Body of pancreas (tissue), 4 donors: ENCODE data around the gene NBAS. TPM values are rescaled to one million over a fixed set of nuclear protein-coding genes. Genes with fewer than 3 reads are reported as not detected.
A peak's percentile ranks its signal among the peaks of the same experiment; 100 is the strongest.

Experiments
- ATAC-seq: fragments of 150-250 bp; one replicate; pipeline ENCODE4 v1.9.1; 2016
- DNase-seq, 4 donors: peaks; one replicate each; pipeline ENCODE4 v3.0.0-alpha.2; 2019
- H3K27ac ChIP-seq, 4 donors: fragments of 200-600 bp; sonication (generic); 1 replicate in 3 of 4; 2 replicates in 1 of 4; pipeline versions ENCODE4 v1.5.1 to v1.6.1; 2016 to 2019; ENCODE audit warnings: mild to moderate bottlenecking in 1 of 4, mixed read lengths in 1 of 4, moderate library complexity in 1 of 4
- H3K27me3 ChIP-seq, 2 donors: fragments of 200-600 bp; sonication (generic); one replicate each; pipeline ENCODE4 v1.6.0; 2016; ENCODE audit warnings: mild to moderate bottlenecking in 1 of 2
- H3K36me3 ChIP-seq, 2 donors: fragments of 200-600 bp; sonication (generic); replicated peaks in 1 of 2; 2 replicates each; pipeline ENCODE4 v1.5.1; 2016; ENCODE audit warnings: low read depth in 2 of 2; ENCODE audit not compliant: insufficient read depth in 1 of 2
- H3K4me1 ChIP-seq: fragments of 200-600 bp; sonication (generic); one replicate; pipeline ENCODE4 v1.6.0; 2016
- H3K4me3 ChIP-seq, 2 donors: fragments of 200-600 bp; sonication (generic); 1 replicate in 1 of 2; 2 replicates in 1 of 2; pipeline ENCODE4 v1.5.1; 2016 to 2019
- H3K9me3 ChIP-seq, 3 donors: fragments of 200-600 bp; sonication (generic); 1 replicate in 2 of 3; 2 replicates in 1 of 3; pipeline ENCODE4 v1.5.1; 2016
- CTCF ChIP-seq, 7 experiments: fragments of 450-650 bp in 4 of 7; fragments of 200-600 bp in 3 of 7; sonication (generic) in 3 of 7; IDR thresholded peaks; one replicate each; pipeline ENCODE4 v1.5.1; 2016 to 2019; ENCODE audit warnings: antibody characterized with exemption in 7 of 7
- POLR2A ChIP-seq, 3 donors: fragments of 450-650 bp; IDR thresholded peaks; one replicate each; pipeline ENCODE4 v1.6.1; 2016; ENCODE audit warnings: antibody characterized with exemption in 3 of 3, mild to moderate bottlenecking in 2 of 3
- WGBS, 2 donors: methylation state at CpG; one replicate each; pipeline ENCODE4 v1.1.5; 2017; 5-methylcytosine and 5-hydroxymethylcytosine counted together
- intact Hi-C: fragments of 100-400 bp; cut with DNase I; formaldehyde crosslinking; loops from one replicate; pipeline ENCODE4 v1.15.1; 2023
- total RNA-seq, 2 donors: library from RNA; depleted of rRNA; stranded (reverse); fragments of >200 nt; gene quantifications; one replicate each; pipeline ENCODE4 v1.1.0, GENCODE V29; 2016

Gene NBAS
- total RNA-seq, 2 donors from 2014 or later: 34.0 to 35.9 TPM

- WGBS, 2 donors: 1 to 3% methylated on average over 13 of the region's 13 CpGs
- H3K9me3 ChIP-seq: no peaks in the 10 kb centered on the region
- H3K4me3 ChIP-seq: peak overlapping the region; percentile 73 to 89
- peak overlapping the region in 3 of 4 donors; percentile 80 to 84 (median 81) for H3K27ac ChIP-seq
- TF ChIP-seq POLR2A (IDR thresholded peaks at IDR 0.05): no peak
- no peak for TF ChIP-seq CTCF (IDR thresholded peaks at IDR 0.05)
- H3K4me1 ChIP-seq: peaks cover 28% of the 10 kb centered on the region
- DNase-seq: peak in 3 of 4 donors; percentile 5 to 37 (median 18)
- no peaks in the 10 kb centered on the region for H3K27me3 ChIP-seq
- peak; percentile 51 for ATAC-seq
- intact Hi-C loops: no loop called here
- no peaks in the 10 kb centered on the region for H3K36me3 ChIP-seq
Measured at GRCh38 chr2:15561574-15562344, 625 bp upstream of the NBAS start.

- Histone ChIP-seq H3K36me3 (no peaks in the 10 kb centered on the region), H3K9me3 (no peaks in the 10 kb centered on the region), H3K4me1 (peaks cover 28% of the 10 kb centered on the region), H3K27ac (peak overlapping the region in 3 of 4 donors; percentile 80 to 84 (median 81)), H3K4me3 (peak overlapping the region; percentile 73 to 89), H3K27me3 (no peaks in the 10 kb centered on the region)
- peak in 3 of 4 donors; percentile 12 to 34 (median 15) for DNase-seq
- WGBS, 2 donors: 0 to 1% methylated on average over 30 to 32 of the region's 32 CpGs
- intact Hi-C loops: no loop called here
- TF ChIP-seq POLR2A (IDR thresholded peaks at IDR 0.05) (no peak), CTCF (IDR thresholded peaks at IDR 0.05) (no peak)
- ATAC-seq: peak; percentile 40
Measured at GRCh38 chr2:15560140-15560987, 770 bp downstream of the NBAS start.

GRCh38 chr2:15559379-15560139 is 1.6 kb downstream of the NBAS start:
- WGBS, 2 donors: 44% methylated on average over 6 of the region's 6 CpGs
- H3K27ac ChIP-seq: no peak overlapping the region
- no peaks in the 10 kb centered on the region for H3K9me3 ChIP-seq
- H3K4me3 ChIP-seq: no peak overlapping the region
- intact Hi-C loops: no loop called here
- DNase-seq (no peak), ATAC-seq (no peak)
- no peaks in the 10 kb centered on the region for H3K27me3 ChIP-seq
- no peak for TF ChIP-seq CTCF (IDR thresholded peaks at IDR 0.05)
- TF ChIP-seq POLR2A (IDR thresholded peaks at IDR 0.05): no peak
- H3K4me1 ChIP-seq: peaks cover 28% of the 10 kb centered on the region
- H3K36me3 ChIP-seq: no peaks in the 10 kb centered on the region

GRCh38 chr2:15557887-15558311 is 3.2 kb downstream of the NBAS start:
- H3K36me3 ChIP-seq: no peaks in the 10 kb centered on the region
- H3K27ac ChIP-seq: no peak overlapping the region
- peaks cover 28% of the 10 kb centered on the region for H3K4me1 ChIP-seq
- intact Hi-C loops: no loop called here
- H3K27me3 ChIP-seq: no peaks in the 10 kb centered on the region
- TF ChIP-seq POLR2A (IDR thresholded peaks at IDR 0.05): no peak
- no peak for TF ChIP-seq CTCF (IDR thresholded peaks at IDR 0.05)
- ATAC-seq (no peak), DNase-seq (no peak)
- no peaks in the 10 kb centered on the region for H3K9me3 ChIP-seq
- WGBS, 2 donors: 49 to 51% methylated on average over 5 of the region's 5 CpGs
- H3K4me3 ChIP-seq: no peak overlapping the region
